Kidney (tissue), 14 donors: ENCODE results near the gene ZSCAN22. TPM values are rescaled to one million over a fixed set of nuclear protein-coding genes. Genes with fewer than 3 reads are reported as not detected.
A peak's percentile ranks its signal among the peaks of the same experiment; 100 is the strongest.

Source experiments
- DNase-seq, 5 donors: peaks; one replicate each; pipeline ENCODE4 v3.0.0-alpha.2; 2013 to 2020
- FAIRE-seq: peaks from 2 replicates; lab custom pipeline; 2012; peaks lifted over from hg19 to GRCh38; lab: Jason Lieb, UNC
- H3K27ac ChIP-seq, 2 donors: one replicate each; pipeline ENCODE4 v1.7.0; 2013; ENCODE audit warnings: low read depth in 2 of 2, low read length in 2 of 2, inconsistent platforms in 1 of 2
- H3K27me3 ChIP-seq: one replicate; pipeline ENCODE4 v1.7.1; 2013; ENCODE audit warnings: low read length, inconsistent platforms; ENCODE audit not compliant: control insufficient read depth, insufficient read depth
- H3K36me3 ChIP-seq, 3 donors: one replicate each; pipeline versions ENCODE4 v1.7.0 to v1.7.1; 2013; ENCODE audit warnings: low read length in 3 of 3, control low read depth in 1 of 3, inconsistent platforms in 1 of 3; ENCODE audit not compliant: insufficient read depth in 3 of 3, control insufficient read depth in 2 of 3
- H3K4me1 ChIP-seq, 3 donors: one replicate each; pipeline versions ENCODE4 v1.7.0 to v1.7.1; 2013; ENCODE audit warnings: low read length in 3 of 3, inconsistent platforms in 1 of 3, low read depth in 1 of 3; ENCODE audit not compliant: control insufficient read depth in 2 of 3, insufficient read depth in 2 of 3
- H3K4me3 ChIP-seq, 3 donors: one replicate each; pipeline versions ENCODE4 v1.7.0 to v1.8.1; 2013; ENCODE audit warnings: low read length in 3 of 3, control low read depth in 1 of 3, inconsistent platforms in 1 of 3
- H3K9ac ChIP-seq, 3 donors: one replicate each; pipeline versions ENCODE4 v1.7.0 to v1.7.1; 2013; ENCODE audit warnings: low read length in 3 of 3, control low read depth in 1 of 3, inconsistent platforms in 1 of 3
- H3K9me3 ChIP-seq, 3 donors: one replicate each; pipeline versions ENCODE4 v1.7.0 to v1.7.1; 2013; ENCODE audit warnings: low read length in 3 of 3, control low read depth in 1 of 3, inconsistent platforms in 1 of 3; ENCODE audit not compliant: control insufficient read depth in 2 of 3, insufficient read depth in 1 of 3
- CTCF ChIP-seq: IDR thresholded peaks from 3 replicates; pipeline ENCODE4 v1.5.1; 2012; ENCODE audit warnings: mild to moderate bottlenecking, moderate library complexity, borderline replicate concordance; ENCODE audit not compliant: insufficient read depth; ENCODE audit errors: extremely low read depth
- intact Hi-C: fragments of 100-400 bp; cut with DNase I; formaldehyde crosslinking; loops from one replicate; pipeline ENCODE4 v1.11.1; 2022
- polyA plus RNA-seq: library from polyadenylated mRNA; stranded (reverse); fragments of 350-450 nt; fragmentation: Illumina TruSeq; extraction: RNeasy Lipid Tissue Mini Kit (QIAGEN cat#74804); gene quantifications from one replicate; pipeline ENCODE4 v1.2.3, GENCODE V29; 2014; ENCODE audit warnings: low read depth, low replicate concordance; ENCODE audit not compliant: insufficient read depth
- total RNA-seq: library from RNA; stranded (reverse); fragmentation: NEBNext Ultra II Directional; extraction: Animal tissue kit (Norgen Biotek cat#: 25700); gene quantifications from one replicate; pipeline ENCODE4 v1.2.1, GENCODE V29; 2021
- donor health status: control.
- donor health status: control.
- donor health status: control.
- donor health status: control.
- donor health status: control.
- donor health status: DM: yes; HTN: yes; CAD: no.
- donor health status: Normal renal cell carcinoma (clear cell type).

ZSCAN22 gene
- total and polyA plus RNA-seq, 2 donors from 2014 or later, result 1.1 to 3.3 TPM

- TF ChIP-seq CTCF, result no peak
- Histone ChIP-seq H3K27ac (no peak overlapping the region), H3K9me3 (no peaks in the 10 kb centered on the region), H3K4me1 (peaks cover 0 to 2% (median 0%) of the 10 kb centered on the region in 3 donors), H3K27me3 (no peaks in the 10 kb centered on the region), H3K4me3 (no peak overlapping the region), H3K36me3 (peaks cover 5 to 7% (median 6%) of the 10 kb centered on the region in 3 donors), H3K9ac (no peak overlapping the region)
- intact Hi-C loops, result no loop called here
- no peak for FAIRE-seq
- no peak for DNase-seq
These were observed 26.2 kb upstream of the ZSCAN22 start for GRCh38 chr19:58300620-58301019.

GRCh38 chr19:58304255-58304654 lies 22.5 kb upstream of the ZSCAN22 start:
- DNase-seq, result peak in 1 of 5 donors; percentile 43
- H3K27me3 ChIP-seq, result no peaks in the 10 kb centered on the region
- intact Hi-C loops, result no loop called here
- no peak overlapping the region for H3K9ac ChIP-seq
- H3K36me3 ChIP-seq, result peaks cover 6 to 11% (median 7%) of the 10 kb centered on the region in 3 donors
- TF ChIP-seq CTCF, result no peak
- H3K9me3 ChIP-seq, result no peaks in the 10 kb centered on the region
- FAIRE-seq, result no peak
- peak overlapping the region in 2 of 3 donors; percentile 80 to 97 for H3K4me3 ChIP-seq
- no peak overlapping the region for H3K27ac ChIP-seq
- peaks cover 0 to 10% (median 0%) of the 10 kb centered on the region in 3 donors for H3K4me1 ChIP-seq

- peak overlapping the region; percentile 48 to 97 for H3K27ac ChIP-seq
- H3K4me1 ChIP-seq, result peaks cover 0 to 10% (median 0%) of the 10 kb centered on the region in 3 donors
- no peaks in the 10 kb centered on the region for H3K9me3 ChIP-seq
- H3K9ac ChIP-seq, result peak overlapping the region; percentile 44 to 88 (median 70)
- no peak for DNase-seq
- peaks cover 6 to 11% (median 7%) of the 10 kb centered on the region in 3 donors for H3K36me3 ChIP-seq
- intact Hi-C loops, result no loop called here
- no peaks in the 10 kb centered on the region for H3K27me3 ChIP-seq
- TF ChIP-seq CTCF, result no peak
- H3K4me3 ChIP-seq, result peak overlapping the region; percentile 80 to 97 (median 94)
- FAIRE-seq, result no peak
These were observed 22.1 kb upstream of the ZSCAN22 start for GRCh38 chr19:58304748-58305064.
